H1 (cell line): ENCODE data around the gene MAST1. TPM values are rescaled to one million over a fixed set of nuclear protein-coding genes. Genes with fewer than 3 reads are reported as not detected.

Source experiments
- CTCF ChIA-PET: fragments of 300-600 bp; sonication (Branson Sonifier 250); formaldehyde crosslinking; loops from one replicate; lab custom pipeline; 2021; ENCODE audit not compliant: partially characterized antibody; lab: Charles Lee
- POLR2A ChIA-PET: fragments of 300-600 bp; sonication (Branson Sonifier 250); formaldehyde crosslinking; loops from one replicate; lab custom pipeline; 2021; ENCODE audit warnings: inconsistent platforms; ENCODE audit not compliant: partially characterized antibody; lab: Charles Lee
- DNase-seq, 2 experiments: peaks; one replicate each; pipeline versions ENCODE4 v3.0.0 to v3.0.0-alpha.2; 2010 to 2022; ENCODE audit warnings: low spot score in 2 of 2, low read depth in 1 of 2, mixed read lengths in 1 of 2
- FAIRE-seq: peaks from 2 replicates; lab custom pipeline; 2011; peaks lifted over from hg19 to GRCh38; lab: Jason Lieb, UNC
- H2AFZ ChIP-seq: 2 replicates; pipeline ENCODE4 v1.8.1; 2012; ENCODE audit warnings: low read length, inconsistent platforms
- H2AK5ac ChIP-seq: 2 replicates; pipeline ENCODE4 v1.6.1; 2013; ENCODE audit warnings: low read depth, low read length
- H2BK120ac ChIP-seq: replicated peaks from 2 replicates; pipeline ENCODE3; 2013; ENCODE audit warnings: low read depth, low read length, inconsistent platforms
- H2BK12ac ChIP-seq: 2 replicates; pipeline ENCODE4 v1.6.1; 2013; ENCODE audit warnings: low read depth, low read length
- H2BK15ac ChIP-seq: 2 replicates; pipeline ENCODE4 v1.6.1; 2013; ENCODE audit warnings: low read length
- H2BK20ac ChIP-seq: 2 replicates; pipeline ENCODE4 v1.6.1; 2013; ENCODE audit warnings: low read length
- H2BK5ac ChIP-seq: 2 replicates; pipeline ENCODE4 v1.6.1; 2013; ENCODE audit warnings: low read depth, low read length
- H3K14ac ChIP-seq: 2 replicates; pipeline ENCODE4 v1.6.1; 2013; ENCODE audit warnings: inconsistent platforms; ENCODE audit not compliant: insufficient read length
- H3K18ac ChIP-seq: 2 replicates; pipeline ENCODE4 v1.6.1; 2013; ENCODE audit warnings: low read length; ENCODE audit errors: extremely low read depth
- H3K23ac ChIP-seq: 2 replicates; pipeline ENCODE4 v1.6.1; 2013; ENCODE audit warnings: inconsistent platforms; ENCODE audit not compliant: insufficient read length
- H3K23me2 ChIP-seq: 2 replicates; pipeline ENCODE4 v1.6.1; 2013; ENCODE audit warnings: low read depth, low read length
- H3K27ac ChIP-seq: 2 replicates; pipeline ENCODE4 v1.6.1; 2011; ENCODE audit warnings: low read depth, low read length, inconsistent platforms
- H3K27me3 ChIP-seq, 4 experiments: replicated peaks in 1 of 4; 1 replicate in 1 of 4; 2 replicates in 3 of 4; pipeline versions ENCODE4 v1.6.1 to v1.8.1; 2011 to 2013; ENCODE audit warnings: low read length in 3 of 4, mild to moderate bottlenecking in 3 of 4, inconsistent platforms in 2 of 4, mixed read lengths in 2 of 4, moderate library complexity in 1 of 4; ENCODE audit not compliant: control insufficient read depth in 3 of 4, insufficient read depth in 3 of 4; ENCODE audit errors: extremely low read depth in 1 of 4
- H3K36me3 ChIP-seq, 4 experiments: 2 replicates each; pipeline versions ENCODE4 v1.6.1 to v1.8.1; 2011 to 2013; ENCODE audit warnings: mild to moderate bottlenecking in 4 of 4, low read length in 3 of 4, moderate library complexity in 2 of 4, control low read depth in 1 of 4, inconsistent platforms in 1 of 4; ENCODE audit not compliant: insufficient read depth in 4 of 4, control insufficient read depth in 2 of 4
- H3K4ac ChIP-seq: replicated peaks from 2 replicates; pipeline ENCODE3; 2013; ENCODE audit warnings: low read length, low read depth, mixed read lengths, inconsistent platforms; ENCODE audit not compliant: insufficient read length
- H3K4me1 ChIP-seq, 4 experiments: replicated peaks in 1 of 4; 1 replicate in 1 of 4; 2 replicates in 3 of 4; pipeline versions ENCODE4 v1.6.1 to v1.8.1; 2011 to 2013; ENCODE audit warnings: low read length in 3 of 4, inconsistent platforms in 2 of 4, mixed read lengths in 1 of 4; ENCODE audit not compliant: insufficient read depth in 4 of 4, control insufficient read depth in 3 of 4
- H3K4me2 ChIP-seq, 2 experiments: 2 replicates each; pipeline versions ENCODE4 v1.6.1 to v1.8.1; 2011 to 2013; ENCODE audit warnings: low read depth in 2 of 2, low read length in 2 of 2, control low read depth in 1 of 2, inconsistent platforms in 1 of 2, mild to moderate bottlenecking in 1 of 2; ENCODE audit not compliant: insufficient read depth in 1 of 2
- H3K4me3 ChIP-seq, 4 experiments: fragments of 200-600, 300-600 bp in 1 of 4; sonication (generic), shearing (Covaris generic), sonication (Bioruptor Twin) in 1 of 4; 2 replicates each; pipeline versions ENCODE4 v1.5.1 to v1.8.1; 2011 to 2016; ENCODE audit warnings: low read length in 4 of 4, low read depth in 3 of 4, control low read depth in 2 of 4, inconsistent platforms in 2 of 4, mild to moderate bottlenecking in 2 of 4, mixed read lengths in 1 of 4, moderate library complexity in 1 of 4; ENCODE audit not compliant: insufficient read depth in 2 of 4; ENCODE audit errors: extremely low read depth in 1 of 4
- H3K56ac ChIP-seq: replicated peaks from 2 replicates; pipeline ENCODE3; 2013; ENCODE audit warnings: low read depth, mild to moderate bottlenecking, mixed read lengths, low read length, inconsistent platforms; ENCODE audit not compliant: insufficient read length
- H3K79me1 ChIP-seq: 2 replicates; pipeline ENCODE4 v1.6.1; 2013; ENCODE audit warnings: low read depth, low read length, control low read depth
- H3K79me2 ChIP-seq, 2 experiments: 2 replicates each; pipeline versions ENCODE4 v1.6.1 to v1.8.1; 2012 to 2013; ENCODE audit warnings: low read length in 2 of 2, mild to moderate bottlenecking in 2 of 2, inconsistent platforms in 1 of 2; ENCODE audit not compliant: insufficient read depth in 2 of 2, control insufficient read depth in 1 of 2
- H3K9ac ChIP-seq, 4 experiments: replicated peaks in 1 of 4; 1 replicate in 1 of 4; 2 replicates in 3 of 4; pipeline versions ENCODE4 v1.6.1 to v1.8.1; 2011 to 2013; ENCODE audit warnings: low read depth in 3 of 4, low read length in 3 of 4, control low read depth in 2 of 4, mild to moderate bottlenecking in 2 of 4, moderate library complexity in 2 of 4, inconsistent platforms in 1 of 4; ENCODE audit errors: extremely low read depth in 1 of 4
- H3K9me3 ChIP-seq, 2 experiments: 2 replicates each; pipeline versions ENCODE4 v1.6.1 to v1.8.1; 2012 to 2013; ENCODE audit warnings: mild to moderate bottlenecking in 2 of 2, moderate library complexity in 2 of 2, control low read depth in 1 of 2, inconsistent platforms in 1 of 2, low read depth in 1 of 2, low read length in 1 of 2, mixed read lengths in 1 of 2; ENCODE audit not compliant: insufficient read depth in 2 of 2
- H4K20me1 ChIP-seq, 2 experiments: replicated peaks in 1 of 2; 2 replicates each; pipeline versions ENCODE3 to v1.8.1; 2011 to 2013; ENCODE audit warnings: inconsistent platforms in 2 of 2, low read length in 2 of 2, mild to moderate bottlenecking in 1 of 2; ENCODE audit not compliant: insufficient read depth in 2 of 2, control insufficient read depth in 1 of 2
- H4K5ac ChIP-seq: 2 replicates; pipeline ENCODE4 v1.6.1; 2013; ENCODE audit warnings: low read length, low read depth, mixed read lengths, inconsistent platforms; ENCODE audit not compliant: insufficient read length
- H4K8ac ChIP-seq: 2 replicates; pipeline ENCODE4 v1.8.0; 2013; ENCODE audit warnings: mild to moderate bottlenecking, moderate library complexity, low read length, inconsistent platforms; ENCODE audit not compliant: insufficient read depth; ENCODE audit errors: extremely low read depth
- H4K91ac ChIP-seq: replicated peaks from 2 replicates; pipeline ENCODE3; 2013; ENCODE audit warnings: low read length, mixed read lengths, inconsistent platforms; ENCODE audit not compliant: insufficient read length
- CHD1 ChIP-seq: IDR thresholded peaks from 2 replicates; pipeline ENCODE4 v1.6.1; 2012; ENCODE audit warnings: low read depth, low read length, improper control_type of control experiment
- CHD2 ChIP-seq: IDR thresholded peaks from 2 replicates; pipeline ENCODE4 v1.6.1; 2012; ENCODE audit warnings: low read length, improper control_type of control experiment
- PHF8 ChIP-seq: fragments of 200-600 bp; sonication (generic); conservative IDR thresholded peaks from 2 replicates; pipeline ENCODE4 v1.7.1; 2012; ENCODE audit warnings: low read depth, mild to moderate bottlenecking, inconsistent platforms, low read length, moderate library complexity
- SIX5 ChIP-seq: IDR thresholded peaks from 2 replicates; pipeline ENCODE4 v1.6.1; 2011; ENCODE audit warnings: mild to moderate bottlenecking, low read depth, low read length
- WGBS, 2 experiments: shearing (Covaris generic) in 1 of 2; methylation state at CpG; one replicate each; pipeline versions ENCODE4 v1.1.6 to v1.1.7; 2013 to 2015; ENCODE audit warnings: low lambda C conversion rate in 2 of 2, mixed read lengths in 2 of 2, inconsistent platforms in 1 of 2, low coverage in 1 of 2, missing lambda C conversion rate in 1 of 2; ENCODE audit not compliant: insufficient replicate concordance in 2 of 2, insufficient coverage in 1 of 2, insufficient read length in 1 of 2; ENCODE audit errors: extremely low coverage in 1 of 2, missing lambda C conversion rate in 1 of 2; 5-methylcytosine and 5-hydroxymethylcytosine counted together
- polyA plus RNA-seq, 7 experiments: library from polyadenylated mRNA; depleted of rRNA in 3 of 7; stranded (reverse) in 5 of 7; unstranded in 2 of 7; fragments of >200 nt in 5 of 7; fragments of 200-250 nt in 2 of 7; gene quantifications; 1 replicate in 5 of 7; 2 replicates in 1 of 7; 4 replicates in 1 of 7; pipeline versions ENCODE4 v1.2.1 to v1.2.3, GENCODE V29; 2011 to 2013; ENCODE audit warnings: missing spikeins in 2 of 7, mixed read lengths in 2 of 7
- total RNA-seq: library from RNA; stranded (reverse); fragmentation: NEBNext Ultra II Directional; extraction: Animal tissue kit (Norgen Biotek cat#: 25700); gene quantifications from 2 replicates; pipeline ENCODE4 v1.2.1, GENCODE V29; 2021
- TF ChIP-seq, protein P1 (sequence below): IDR thresholded peaks from 2 replicates; pipeline ENCODE4 v1.6.1; 2012; ENCODE audit warnings: inconsistent platforms

MAST1 gene
- total and polyA plus RNA-seq, 2 of the 8 experiments (the other 6 are each of a cell fraction or from before 2014, with no cell fraction given): 15.6 to 28.3 TPM

DNA sequence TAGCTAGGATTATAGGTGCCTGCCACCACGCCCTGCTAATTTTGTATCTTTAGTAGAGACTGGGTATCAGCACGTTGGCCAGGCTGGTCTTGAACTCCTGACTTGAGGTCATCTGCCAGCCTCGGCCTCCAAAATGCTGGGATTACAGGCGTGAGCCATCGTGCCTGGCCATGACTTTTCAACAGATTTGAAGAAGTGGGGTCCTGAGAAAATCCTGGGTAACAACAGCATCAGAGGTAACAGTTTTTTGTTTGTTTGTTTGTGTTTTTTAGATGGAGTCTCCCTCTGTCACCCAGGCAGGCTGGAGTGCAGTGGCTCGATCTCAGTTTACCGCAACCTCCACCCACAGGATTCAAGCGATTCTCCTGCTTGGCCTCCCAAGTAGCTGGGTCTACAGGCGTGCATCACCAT is 43.3 kb upstream of the MAST1 start:
- no peak overlapping the region for H3K4me3 ChIP-seq
- FAIRE-seq (no peak), DNase-seq (no peak)
- H3K14ac ChIP-seq: no peak overlapping the region
- no peak overlapping the region for H3K9ac ChIP-seq
- no peaks in the 10 kb centered on the region for H3K79me2 ChIP-seq
- H3K23me2 ChIP-seq: peaks cover 29% of the 10 kb centered on the region
- 93% methylated on average over 9 of the region's 9 CpGs; no CpG with 5 or more reads in 1 of the 2 experiments for WGBS, 2 experiments
- peaks cover 7 to 12% (median 8%) of the 10 kb centered on the region in 4 experiments; a peak in 7 of 8 replicates for H3K36me3 ChIP-seq
- H2BK20ac ChIP-seq: no peak overlapping the region
- H4K20me1 ChIP-seq: no peaks in the 10 kb centered on the region
- no peak overlapping the region for H3K4me2 ChIP-seq
- H2AFZ ChIP-seq: no peak overlapping the region
- no peak overlapping the region; the same call in 1 of the 2 replicates for H4K8ac ChIP-seq
- H2BK15ac ChIP-seq: no peak overlapping the region
- H3K56ac ChIP-seq: no peak overlapping the region
- no peak overlapping the region for H2BK5ac ChIP-seq
- H3K18ac ChIP-seq: no peak overlapping the region
- no peak overlapping the region for H2BK12ac ChIP-seq
- H3K27me3 ChIP-seq: peaks cover 0 to 18% (median 13%) of the 10 kb centered on the region in 4 experiments; a peak in 5 of 7 replicates
- no peak overlapping the region for H4K5ac ChIP-seq
- H3K27ac ChIP-seq: no peak overlapping the region
- no peak overlapping the region for H2AK5ac ChIP-seq
- ChIA-PET POLR2A (interaction anchor here (0.5 to 15.2 kb wide), 13 partner anchors 11 to 117 kb away, joined by 3 to 317 read pairs (median 5); partner anchors contain the start of genes GET3, HOOK2, RNASEH2A and RTBDN), CTCF (interaction anchor here (0.6 to 17.9 kb wide), 17 partner anchors 8 to 156 kb away, joined by 3 to 288 read pairs (median 6); partner anchors contain the start of gene RNASEH2A)
- no peak overlapping the region for H2BK120ac ChIP-seq
- H3K9me3 ChIP-seq: no peaks in the 10 kb centered on the region
- H3K4ac ChIP-seq: no peak overlapping the region
- no peak overlapping the region for H4K91ac ChIP-seq
- H3K4me1 ChIP-seq: peaks cover 5 to 25% (median 17%) of the 10 kb centered on the region in 4 experiments
- H3K23ac ChIP-seq: no peak overlapping the region
- no peaks in the 10 kb centered on the region for H3K79me1 ChIP-seq
- TF ChIP-seq, protein P1, sequence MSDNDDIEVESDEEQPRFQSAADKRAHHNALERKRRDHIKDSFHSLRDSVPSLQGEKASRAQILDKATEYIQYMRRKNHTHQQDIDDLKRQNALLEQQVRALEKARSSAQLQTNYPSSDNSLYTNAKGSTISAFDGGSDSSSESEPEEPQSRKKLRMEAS: no peak
- no peak for TF ChIP-seq SIX5
- no peak for TF ChIP-seq PHF8
- no peak for TF ChIP-seq CHD1
- TF ChIP-seq CHD2: no peak
